DND-41 (cell line): ENCODE measurements around the gene SHROOM3.

Experiments used
- CTCF ChIP-seq: IDR thresholded peaks from 2 replicates; pipeline ENCODE4 v1.5.1; 2012; ENCODE audit warnings: borderline replicate concordance, low read length, moderate library complexity, mild to moderate bottlenecking; ENCODE audit not compliant: poor library complexity, severe bottlenecking; ENCODE audit errors: extremely low read depth
- EZH2 ChIP-seq: IDR thresholded peaks from 3 replicates; pipeline ENCODE4 v1.6.1; 2012; ENCODE audit warnings: borderline replicate concordance, low read depth, mild to moderate bottlenecking, moderate library complexity, low read length, inconsistent platforms; ENCODE audit not compliant: severe bottlenecking

DNA sequence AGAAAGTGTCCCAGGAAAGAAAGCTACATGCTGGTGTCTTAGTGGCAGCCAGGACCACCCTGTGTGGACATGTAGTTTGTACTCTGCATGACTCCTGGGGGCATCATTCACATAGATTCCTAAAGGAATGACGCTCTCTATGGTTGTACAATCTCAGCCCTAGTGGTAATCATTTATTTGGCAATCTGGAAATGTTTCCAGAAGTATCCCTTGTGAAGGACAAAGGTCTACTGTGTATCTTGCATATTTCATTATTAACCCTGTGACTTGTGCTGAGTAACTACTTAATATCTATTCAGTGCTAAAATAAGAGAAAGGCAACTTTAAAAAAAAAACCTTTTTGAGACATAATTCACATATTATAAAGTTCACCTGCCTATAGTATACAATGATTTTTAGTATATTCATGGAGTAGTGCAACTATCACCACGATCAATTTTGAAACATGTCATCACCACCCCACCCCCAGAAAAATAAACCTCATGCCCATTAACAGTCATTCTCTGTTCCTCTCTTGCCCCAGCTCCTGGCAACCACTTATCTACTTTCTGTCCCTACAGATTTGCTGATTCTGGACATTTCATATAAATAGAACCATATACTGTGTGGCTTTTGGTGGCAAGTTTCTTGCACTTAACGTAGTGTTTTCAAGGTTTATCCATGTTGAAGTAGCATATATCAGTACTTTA is 51.7 kb downstream of the SHROOM3 start:
- TF ChIP-seq CTCF (no peak), EZH2 (no peak)
